ENCODE results near the gene CHORDC1. TPM values are rescaled to one million over a fixed set of nuclear protein-coding genes. Genes with fewer than 3 reads are reported as not detected.
"Not testable (repeated sequence)": the region's sequence is repeated elsewhere in the genome, so short reads cannot be mapped to it uniquely, and the experiment has no call there.

CHORDC1 gene
- total and polyA plus RNA-seq, 2 of the 8 experiments (the other 6 are each of a cell fraction or from before 2014, with no cell fraction given) = 28.9 to 97.1 TPM

GRCh38 chr11:90166982-90167573 is 55.8 kb downstream of the CHORDC1 start:
- CTCF ChIA-PET (ENCODE audit: partially characterized antibody); H4K5ac ChIP-seq (ENCODE audit: insufficient read length, low read depth, low read length); H2AFZ ChIP-seq (ENCODE audit: low read length); H2BK120ac ChIP-seq (replicated peaks; ENCODE audit: low read depth, low read length); DNase-seq (ENCODE audit: low read depth in 1 of 2, low spot score in 2 of 2); H2BK20ac ChIP-seq (ENCODE audit: low read length); H2BK5ac ChIP-seq (ENCODE audit: low read depth, low read length); H3K56ac ChIP-seq (replicated peaks; ENCODE audit: insufficient read length, low read depth, low read length); H3K4ac ChIP-seq (replicated peaks; ENCODE audit: insufficient read length, low read depth, low read length); H3K4me1 ChIP-seq (replicated peaks in 1 of 4; ENCODE audit: control insufficient read depth in 3 of 4, insufficient read depth in 4 of 4, low read length in 3 of 4); H3K9me3 ChIP-seq (ENCODE audit: insufficient read depth in 2 of 2, low read depth in 1 of 2, low read length in 1 of 2); H2AK5ac ChIP-seq (ENCODE audit: low read depth, low read length); H3K23me2 ChIP-seq (ENCODE audit: low read depth, low read length); H3K36me3 ChIP-seq (ENCODE audit: control insufficient read depth in 2 of 4, insufficient read depth in 4 of 4, low read length in 3 of 4); H3K27me3 ChIP-seq (replicated peaks in 1 of 4; ENCODE audit: control insufficient read depth in 3 of 4, extremely low read depth in 1 of 4, insufficient read depth in 3 of 4, low read length in 3 of 4); H3K79me1 ChIP-seq (ENCODE audit: low read depth, low read length); H3K14ac ChIP-seq (ENCODE audit: insufficient read length); H4K91ac ChIP-seq (replicated peaks; ENCODE audit: insufficient read length, low read length); H3K27ac ChIP-seq (ENCODE audit: low read depth, low read length); H3K4me3 ChIP-seq (ENCODE audit: extremely low read depth in 1 of 4, insufficient read depth in 2 of 4, low read depth in 3 of 4, low read length in 4 of 4); H2BK12ac ChIP-seq (ENCODE audit: low read depth, low read length); POLR2A ChIA-PET (ENCODE audit: partially characterized antibody); H2BK15ac ChIP-seq (ENCODE audit: low read length); H3K9ac ChIP-seq (replicated peaks in 1 of 4; ENCODE audit: extremely low read depth in 1 of 4, low read depth in 3 of 4, low read length in 3 of 4); H3K79me2 ChIP-seq (ENCODE audit: control insufficient read depth in 1 of 2, insufficient read depth in 2 of 2, low read length in 2 of 2); H4K8ac ChIP-seq (ENCODE audit: extremely low read depth, insufficient read depth, low read length); FAIRE-seq; H4K20me1 ChIP-seq (replicated peaks in 1 of 2; ENCODE audit: control insufficient read depth in 1 of 2, insufficient read depth in 2 of 2, low read length in 2 of 2); H3K4me2 ChIP-seq (ENCODE audit: insufficient read depth in 1 of 2, low read depth in 2 of 2, low read length in 2 of 2); H3K18ac ChIP-seq (ENCODE audit: extremely low read depth, low read length); H3K23ac ChIP-seq (ENCODE audit: insufficient read length): not testable (repeated sequence)
- WGBS, 2 experiments (ENCODE audit: extremely low coverage in 1 of 2, insufficient coverage in 1 of 2, insufficient read length in 1 of 2, insufficient replicate concordance in 2 of 2, low coverage in 1 of 2, low lambda C conversion rate in 2 of 2, missing lambda C conversion rate in 1 of 2) = 95% methylated on average over 46 of the region's 49 CpGs; no CpG with 5 or more reads in 1 of the 2 experiments

Other genes starting within 250 kb of the CHORDC1 start
- gene TRIM49C, start 191.9 kb downstream of the CHORDC1 start, total RNA-seq (2021; fragmentation: NEBNext Ultra II Directional; extraction: Animal tissue kit (Norgen Biotek cat#: 25700)) = not detected in 2 replicates
- not detected in 2 replicates for gene TRIM49C, start 191.9 kb downstream of the CHORDC1 start, polyA plus RNA-seq (2011; rRNA removed)
- not detected in 2 replicates for gene UBTFL1, start 137.1 kb downstream of the CHORDC1 start, total RNA-seq (2021; fragmentation: NEBNext Ultra II Directional; extraction: Animal tissue kit (Norgen Biotek cat#: 25700))
- not detected in 2 replicates for gene UBTFL1, start 137.1 kb downstream of the CHORDC1 start, polyA plus RNA-seq (2011; rRNA removed)
- gene NAALAD2, start 88.4 kb downstream of the CHORDC1 start, total RNA-seq (2021; fragmentation: NEBNext Ultra II Directional; extraction: Animal tissue kit (Norgen Biotek cat#: 25700)) = 3.9 and 4.1 TPM in 2 replicates
- 2.1 and 2.6 TPM in 2 replicates for gene NAALAD2, start 88.4 kb downstream of the CHORDC1 start, polyA plus RNA-seq (2011; rRNA removed)